NCI-H526 treated with DMSO at 0.1 percent for 48 hours (cell line): ENCODE results near the gene NUMBL.
A peak's percentile ranks its signal among the peaks of the same experiment; 100 is the strongest.

ENCODE experiments used
- DNase-seq: peaks from one replicate; lab custom pipeline; 2025; lab: John Stamatoyannopoulos, UW

Gene NUMBL

GRCh38 chr19:40716031-40716481 is 25.6 kb upstream of the NUMBL start:
- no peak for DNase-seq

GRCh38 chr19:40714441-40715299 is 24.2 kb upstream of the NUMBL start:
- peak; percentile 91 for DNase-seq

- no peak for DNase-seq
Measured at GRCh38 chr19:40713939-40714338, 23.5 kb upstream of the NUMBL start.

- no peak for DNase-seq
Measured at GRCh38 chr19:40709817-40710216, 19.4 kb upstream of the NUMBL start.

GRCh38 chr19:40707615-40708014 is 17.2 kb upstream of the NUMBL start:
- no peak for DNase-seq

GRCh38 chr19:40705950-40706619 is 15.6 kb upstream of the NUMBL start:
- DNase-seq: no peak

GRCh38 chr19:40705362-40705651 is 14.9 kb upstream of the NUMBL start:
- no peak for DNase-seq

GRCh38 chr19:40704491-40705361 is 14.3 kb upstream of the NUMBL start:
- DNase-seq: no peak

GRCh38 chr19:40703029-40703755 is 12.7 kb upstream of the NUMBL start:
- DNase-seq: no peak

GRCh38 chr19:40702337-40703012 is 12.0 kb upstream of the NUMBL start:
- DNase-seq: peak; percentile 9

GRCh38 chr19:40701758-40702157 is 11.3 kb upstream of the NUMBL start:
- DNase-seq: no peak

GRCh38 chr19:40700083-40700482 is 9.6 kb upstream of the NUMBL start:
- no peak for DNase-seq

GRCh38 chr19:40697007-40697406 is 6.6 kb upstream of the NUMBL start:
- DNase-seq: no peak

- DNase-seq: no peak
Measured at GRCh38 chr19:40695881-40696280, 5.4 kb upstream of the NUMBL start.

GRCh38 chr19:40693896-40694295 is 3.4 kb upstream of the NUMBL start:
- DNase-seq: no peak

- no peak for DNase-seq
Measured at GRCh38 chr19:40693150-40693788, 2.8 kb upstream of the NUMBL start.

- DNase-seq: no peak
Measured at GRCh38 chr19:40692212-40692551, 1.7 kb upstream of the NUMBL start.

- DNase-seq: no peak
Measured at GRCh38 chr19:40691421-40692211, 1.2 kb upstream of the NUMBL start.

GRCh38 chr19:40690693-40691420 is 406 bp upstream of the NUMBL start:
- peak; percentile 83 for DNase-seq
